ENCODE results near the gene GNA14. TPM values are rescaled to one million over a fixed set of nuclear protein-coding genes. Genes with fewer than 3 reads are reported as not detected.

Gene GNA14
- total RNA-seq, 2 donors from 2014 or later: 1.6 to 5.3 TPM

DNA sequence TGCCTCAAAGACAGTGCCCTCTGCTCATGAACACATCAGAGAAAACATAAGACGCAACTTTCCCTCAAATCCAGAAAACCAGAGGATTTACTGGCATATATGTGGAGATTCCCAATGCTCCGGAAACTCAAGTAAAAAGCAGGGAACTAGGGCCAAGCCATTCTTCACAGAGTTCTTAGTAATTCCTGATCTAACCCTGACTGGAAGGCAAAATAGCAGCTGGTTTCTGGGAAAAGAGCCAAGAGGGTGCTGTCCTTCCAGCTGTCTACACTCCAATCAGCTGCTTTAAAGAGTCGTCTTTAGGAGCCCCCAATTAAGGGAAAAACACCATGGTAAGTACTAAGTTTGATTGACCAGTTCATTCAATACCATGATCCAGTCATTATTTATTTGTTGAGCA, 49.6 kb downstream of the GNA14 start:
- DNase-seq (peak; percentile 42 to 64 (median 51)), ATAC-seq (peak; percentile 38)
- no peaks in the 10 kb centered on the region for H3K36me3 ChIP-seq (replicated peaks in 1 of 2; ENCODE audit: insufficient read depth in 1 of 2, low read depth in 2 of 2)
- H3K27ac ChIP-seq: no peak overlapping the region
- WGBS, 2 donors: 23 to 24% methylated on average over 3 of the region's 3 CpGs
- H3K27me3 ChIP-seq: no peaks in the 10 kb centered on the region
- no peak overlapping the region for H3K4me3 ChIP-seq
- intact Hi-C loops (cut with DNase I): no loop called here
- TF ChIP-seq, protein P1, sequence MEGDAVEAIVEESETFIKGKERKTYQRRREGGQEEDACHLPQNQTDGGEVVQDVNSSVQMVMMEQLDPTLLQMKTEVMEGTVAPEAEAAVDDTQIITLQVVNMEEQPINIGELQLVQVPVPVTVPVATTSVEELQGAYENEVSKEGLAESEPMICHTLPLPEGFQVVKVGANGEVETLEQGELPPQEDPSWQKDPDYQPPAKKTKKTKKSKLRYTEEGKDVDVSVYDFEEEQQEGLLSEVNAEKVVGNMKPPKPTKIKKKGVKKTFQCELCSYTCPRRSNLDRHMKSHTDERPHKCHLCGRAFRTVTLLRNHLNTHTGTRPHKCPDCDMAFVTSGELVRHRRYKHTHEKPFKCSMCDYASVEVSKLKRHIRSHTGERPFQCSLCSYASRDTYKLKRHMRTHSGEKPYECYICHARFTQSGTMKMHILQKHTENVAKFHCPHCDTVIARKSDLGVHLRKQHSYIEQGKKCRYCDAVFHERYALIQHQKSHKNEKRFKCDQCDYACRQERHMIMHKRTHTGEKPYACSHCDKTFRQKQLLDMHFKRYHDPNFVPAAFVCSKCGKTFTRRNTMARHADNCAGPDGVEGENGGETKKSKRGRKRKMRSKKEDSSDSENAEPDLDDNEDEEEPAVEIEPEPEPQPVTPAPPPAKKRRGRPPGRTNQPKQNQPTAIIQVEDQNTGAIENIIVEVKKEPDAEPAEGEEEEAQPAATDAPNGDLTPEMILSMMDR (IDR thresholded peaks at IDR 0.05): no peak
- TF ChIP-seq POLR2A (IDR thresholded peaks at IDR 0.05): no peak
- no peaks in the 10 kb centered on the region for H3K9me3 ChIP-seq
- peaks cover 12% of the 10 kb centered on the region for H3K4me1 ChIP-seq

DNA sequence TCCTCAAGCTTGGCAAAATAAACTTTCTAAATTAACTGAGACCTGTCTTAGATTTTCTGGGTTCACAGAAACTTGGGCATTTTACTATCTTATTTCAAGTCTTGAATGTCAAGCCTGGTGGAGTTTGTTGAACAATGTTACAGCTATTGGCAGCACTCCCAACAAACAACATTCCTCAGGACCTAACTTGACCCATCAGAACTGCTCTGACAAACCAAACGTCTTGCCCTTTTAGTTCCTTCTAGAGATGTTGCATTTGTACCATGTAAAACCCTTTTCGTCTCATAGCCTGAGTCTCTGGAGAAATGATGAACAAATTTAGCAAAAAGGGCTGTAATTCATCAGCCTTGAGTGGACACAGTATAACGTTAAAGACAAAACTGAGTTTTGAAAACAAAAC, 51.1 kb downstream of the GNA14 start:
- H3K4me3 ChIP-seq: no peak overlapping the region
- no peak overlapping the region for H3K27ac ChIP-seq
- 61 to 70% methylated on average over 3 of the region's 3 CpGs for WGBS, 2 donors
- no peaks in the 10 kb centered on the region for H3K36me3 ChIP-seq (replicated peaks in 1 of 2; ENCODE audit: insufficient read depth in 1 of 2, low read depth in 2 of 2)
- ATAC-seq (peak; percentile 33), DNase-seq (peak in 1 of 4 donors; percentile 7)
- no peaks in the 10 kb centered on the region for H3K27me3 ChIP-seq
- no peak for TF ChIP-seq POLR2A (IDR thresholded peaks at IDR 0.05)
- TF ChIP-seq, protein P1 (IDR thresholded peaks at IDR 0.05): no peak
- peaks cover 12% of the 10 kb centered on the region for H3K4me1 ChIP-seq
- no peaks in the 10 kb centered on the region for H3K9me3 ChIP-seq
- intact Hi-C loops (cut with DNase I): no loop called here

DNA sequence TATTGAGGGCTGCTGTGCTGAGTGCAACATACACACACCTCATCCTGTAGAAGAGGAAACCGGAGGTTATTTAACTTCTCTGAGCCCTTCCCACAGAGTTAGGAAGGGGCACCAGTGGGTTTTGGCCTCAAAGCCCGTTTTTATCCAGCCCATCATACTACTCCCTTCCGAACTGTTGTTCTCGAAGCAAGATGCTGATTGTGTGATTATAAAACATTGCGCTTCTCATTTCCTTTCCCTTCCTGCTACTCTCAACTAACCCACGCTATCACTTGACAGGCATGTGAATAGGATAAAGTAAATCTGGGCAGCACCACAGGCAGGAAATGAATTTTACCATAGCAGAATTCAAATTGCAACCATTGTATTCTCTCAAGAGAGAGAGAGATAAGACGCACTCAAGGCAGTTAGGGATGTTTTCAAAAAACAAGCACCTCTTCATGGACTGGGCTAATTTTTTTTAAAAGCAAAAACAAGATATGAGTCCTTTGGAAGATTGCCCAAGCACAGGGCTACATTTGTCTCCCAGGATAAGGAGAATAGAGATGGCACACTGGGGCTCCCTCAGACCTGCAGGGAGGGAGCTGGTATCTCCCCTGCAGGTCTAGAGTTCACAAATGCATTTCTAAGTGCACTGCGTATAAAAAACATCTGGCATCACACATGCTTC, 52.6 kb downstream of the GNA14 start:
- WGBS, 2 donors: 54 to 66% methylated on average over 8 of the region's 8 CpGs
- Histone ChIP-seq H3K36me3 (replicated peaks in 1 of 2; ENCODE audit: insufficient read depth in 1 of 2, low read depth in 2 of 2) (no peaks in the 10 kb centered on the region), H3K9me3 (no peaks in the 10 kb centered on the region), H3K27me3 (no peaks in the 10 kb centered on the region), H3K27ac (no peak overlapping the region), H3K4me1 (peaks cover 12% of the 10 kb centered on the region), H3K4me3 (no peak overlapping the region)
- DNase-seq (no peak), ATAC-seq (no peak)
- TF ChIP-seq, protein P1 (IDR thresholded peaks at IDR 0.05): no peak
- no peak for TF ChIP-seq POLR2A (IDR thresholded peaks at IDR 0.05)
- intact Hi-C loops (cut with DNase I): no loop called here

DNA sequence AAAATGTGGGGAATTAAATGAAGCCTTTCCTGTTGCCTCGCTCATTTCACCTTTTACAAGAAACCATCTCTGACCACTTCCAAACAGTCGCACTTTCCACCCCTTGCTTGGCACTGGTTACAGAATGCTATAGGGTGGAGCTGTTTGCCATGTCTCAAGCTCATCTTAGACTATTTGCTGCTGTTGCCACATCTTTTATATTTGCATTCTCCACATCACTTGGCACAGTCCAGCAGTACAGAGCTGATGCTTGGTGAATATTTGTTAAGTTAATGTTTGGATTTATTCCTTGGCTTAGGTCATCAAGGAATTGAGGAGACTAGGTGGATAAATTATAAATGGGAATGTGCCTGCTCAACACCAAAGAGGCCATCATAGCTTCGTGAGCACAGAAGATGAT, 53.2 kb downstream of the GNA14 start:
- H3K9me3 ChIP-seq: no peaks in the 10 kb centered on the region
- no peaks in the 10 kb centered on the region for H3K36me3 ChIP-seq (replicated peaks in 1 of 2; ENCODE audit: insufficient read depth in 1 of 2, low read depth in 2 of 2)
- WGBS, 2 donors: 81 to 87% methylated on average over 3 of the region's 3 CpGs
- intact Hi-C loops (cut with DNase I): no loop called here
- ATAC-seq (no peak), DNase-seq (no peak)
- H3K4me3 ChIP-seq: no peak overlapping the region
- H3K27me3 ChIP-seq: no peaks in the 10 kb centered on the region
- H3K4me1 ChIP-seq: peaks cover 12% of the 10 kb centered on the region
- TF ChIP-seq, protein P1 (IDR thresholded peaks at IDR 0.05): no peak
- no peak for TF ChIP-seq POLR2A (IDR thresholded peaks at IDR 0.05)
- no peak overlapping the region for H3K27ac ChIP-seq

DNA sequence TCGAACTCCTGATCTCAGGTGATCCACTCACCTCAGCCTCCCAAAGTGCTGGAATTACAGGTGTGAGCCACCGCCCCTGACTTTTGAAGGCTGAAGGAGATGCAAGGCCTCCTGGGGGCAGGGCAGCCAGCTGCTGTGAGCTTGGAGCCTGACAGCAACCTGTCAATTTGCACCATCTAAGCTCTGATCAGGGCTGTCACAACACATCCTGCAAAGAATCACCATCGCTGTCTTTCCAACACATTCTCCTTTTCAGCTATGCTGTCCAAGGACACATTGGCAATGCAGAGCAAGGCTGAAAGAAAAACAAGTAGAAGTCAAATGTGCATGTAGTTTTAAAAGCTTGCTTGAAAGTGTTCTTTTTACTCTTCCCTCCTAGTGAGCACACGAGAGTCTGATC, 54.6 kb downstream of the GNA14 start:
- H3K9me3 ChIP-seq: no peaks in the 10 kb centered on the region
- ATAC-seq (no peak), DNase-seq (no peak)
- no peaks in the 10 kb centered on the region for H3K36me3 ChIP-seq (replicated peaks in 1 of 2; ENCODE audit: insufficient read depth in 1 of 2, low read depth in 2 of 2)
- no peak overlapping the region for H3K27ac ChIP-seq
- no peak for TF ChIP-seq POLR2A (IDR thresholded peaks at IDR 0.05)
- TF ChIP-seq, protein P1 (IDR thresholded peaks at IDR 0.05): no peak
- no peak overlapping the region for H3K4me3 ChIP-seq
- 92 to 94% methylated on average over 4 of the region's 4 CpGs for WGBS, 2 donors
- H3K4me1 ChIP-seq: peaks cover 8% of the 10 kb centered on the region
- no peaks in the 10 kb centered on the region for H3K27me3 ChIP-seq
- intact Hi-C loops (cut with DNase I): no loop called here
